GM18519 (cell line): ENCODE data around the gene STARD7.
A peak's percentile ranks its signal among the peaks of the same experiment; 100 is the strongest.
"Not testable (repeated sequence)": the region's sequence is repeated elsewhere in the genome, so short reads cannot be mapped to it uniquely, and the experiment has no call there.

Source experiments
- ATAC-seq: cut with Tn5 transposase; IDR thresholded peaks from one replicate; pipeline ENCODE4 v1.9.1; 2021; ENCODE audit warnings: mild to moderate bottlenecking, moderate library complexity; ENCODE audit not compliant: unreplicated experiment, low FRiP score

Gene STARD7

DNA sequence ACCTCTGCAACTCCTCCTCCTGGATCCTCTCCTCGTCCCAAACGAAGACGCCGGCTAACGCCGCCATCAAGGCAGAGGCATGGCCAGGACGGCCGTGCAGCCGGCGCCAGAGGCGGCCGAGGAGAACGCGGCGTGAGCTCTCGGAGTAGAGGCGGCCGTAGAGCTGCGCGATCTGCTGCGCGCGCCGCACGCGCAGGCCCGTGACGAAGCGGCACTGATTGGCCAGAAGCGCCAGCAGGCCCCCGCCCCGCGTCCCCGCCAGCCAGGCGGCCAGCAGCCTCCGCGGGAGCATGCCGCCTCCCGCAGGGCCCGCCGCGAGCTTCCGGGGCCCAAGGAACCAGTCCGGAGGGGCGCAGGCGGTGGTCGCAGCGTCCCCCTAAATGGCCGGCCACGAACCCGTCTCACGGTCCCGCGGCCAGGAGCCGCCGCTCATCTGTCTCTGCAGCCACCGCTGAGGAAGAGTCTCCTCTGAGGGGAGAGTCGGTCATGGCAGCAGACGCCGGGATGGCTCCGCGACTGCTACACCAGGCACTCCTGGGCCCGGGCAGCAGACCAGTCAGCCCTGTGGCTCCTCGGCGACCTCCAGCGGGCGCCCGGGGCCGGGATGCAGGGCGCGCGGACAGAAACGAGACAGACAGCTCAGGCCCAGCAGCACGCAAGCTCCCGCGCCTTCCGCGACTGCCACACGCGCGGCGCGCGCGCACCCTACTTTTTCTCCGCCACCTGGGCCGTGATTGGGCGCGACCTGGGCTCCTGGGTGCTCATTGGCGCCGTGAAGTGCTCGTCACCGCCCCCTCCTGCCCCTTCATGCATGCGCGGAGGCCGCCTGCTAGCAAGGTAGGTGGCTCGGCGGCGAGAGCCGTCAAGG is at the start of gene STARD7:
TSS of gene STARD7 (minus strand) at position 685 of the 868 bp plus-strand sequence. CDS start at position 292, 393 bp downstream.
- ATAC-seq, result peak; percentile 62

- not testable (repeated sequence) for ATAC-seq
Observed at GRCh38 chr2:96257744-96258143, 49.1 kb upstream of the STARD7 start.

- no peak for ATAC-seq
Observed at GRCh38 chr2:96256611-96257113, 48.0 kb upstream of the STARD7 start.

GRCh38 chr2:96254571-96254970 is 45.9 kb upstream of the STARD7 start:
- no peak for ATAC-seq

DNA sequence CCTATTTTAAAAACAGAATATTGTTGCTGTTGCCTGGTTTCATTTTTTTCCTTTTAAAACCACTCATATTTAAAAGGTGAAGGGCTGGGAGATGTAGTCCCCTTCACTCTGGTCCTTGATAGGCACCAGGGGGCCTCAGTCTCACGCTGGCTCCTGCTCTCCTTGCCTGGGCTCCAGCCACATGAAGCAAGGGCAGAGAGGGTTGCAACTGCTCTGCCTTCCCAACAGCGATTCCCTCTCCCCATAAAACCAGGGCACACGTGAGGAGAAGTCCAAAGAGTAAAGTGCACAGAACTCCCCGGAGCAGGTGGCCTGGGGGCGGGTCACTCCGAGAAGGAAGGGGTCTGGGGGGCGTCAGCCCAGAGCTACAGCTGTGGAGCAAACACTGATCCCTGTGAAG is 44.4 kb upstream of the STARD7 start:
- no peak for ATAC-seq

- no peak for ATAC-seq
Observed at GRCh38 chr2:96252526-96252925, 43.9 kb upstream of the STARD7 start.

DNA sequence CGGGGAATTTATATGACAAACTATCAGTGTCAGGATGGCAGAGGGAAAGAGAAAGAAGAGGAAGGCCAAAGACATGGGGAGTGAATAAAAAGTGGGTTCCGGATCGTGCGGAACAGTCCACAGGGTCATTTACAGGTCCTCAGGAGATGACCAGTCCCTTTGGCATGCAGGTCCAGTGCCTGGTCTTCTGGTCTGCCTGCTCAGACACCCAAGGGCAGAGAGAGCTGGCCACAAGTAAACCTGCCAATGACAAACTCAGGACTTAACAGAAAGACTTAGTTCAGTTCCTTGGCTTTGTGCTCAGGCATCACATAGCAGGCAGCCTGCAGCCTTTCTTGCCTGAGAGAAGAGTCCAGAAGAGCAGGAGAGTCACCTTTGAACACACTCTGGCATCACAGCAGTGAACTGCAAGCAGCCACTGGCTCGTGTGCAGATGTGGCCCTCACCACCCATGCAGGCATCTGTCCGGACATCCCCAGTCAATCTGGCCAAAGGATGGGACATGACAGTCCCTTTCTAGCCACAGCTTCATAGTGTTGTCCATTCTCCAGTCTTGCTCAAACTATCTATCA is 43.2 kb upstream of the STARD7 start:
- no peak for ATAC-seq

GRCh38 chr2:96250188-96250587 is 41.6 kb upstream of the STARD7 start:
- no peak for ATAC-seq

DNA sequence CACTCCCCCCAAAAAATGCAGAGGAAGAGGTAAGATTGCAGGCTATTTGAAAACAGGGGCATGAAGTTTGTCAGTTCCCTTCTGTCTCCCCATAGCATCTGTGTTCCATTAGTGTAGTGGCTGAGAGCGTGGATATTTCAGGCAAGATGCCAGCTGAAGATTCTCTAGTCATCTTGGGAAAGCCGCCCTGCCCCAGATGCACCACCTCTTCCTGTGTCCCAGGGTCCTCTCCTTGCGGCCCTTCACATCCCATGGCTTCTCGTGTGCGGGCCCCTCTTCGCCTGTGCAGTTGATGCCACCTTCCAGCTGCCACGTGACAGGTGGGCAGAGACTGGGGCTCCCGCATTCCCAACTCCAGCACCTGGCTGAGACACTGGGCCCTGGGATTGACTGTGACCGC is 41.0 kb upstream of the STARD7 start:
- ATAC-seq, result no peak

GRCh38 chr2:96248624-96249023 is 40.0 kb upstream of the STARD7 start:
- ATAC-seq, result no peak

DNA sequence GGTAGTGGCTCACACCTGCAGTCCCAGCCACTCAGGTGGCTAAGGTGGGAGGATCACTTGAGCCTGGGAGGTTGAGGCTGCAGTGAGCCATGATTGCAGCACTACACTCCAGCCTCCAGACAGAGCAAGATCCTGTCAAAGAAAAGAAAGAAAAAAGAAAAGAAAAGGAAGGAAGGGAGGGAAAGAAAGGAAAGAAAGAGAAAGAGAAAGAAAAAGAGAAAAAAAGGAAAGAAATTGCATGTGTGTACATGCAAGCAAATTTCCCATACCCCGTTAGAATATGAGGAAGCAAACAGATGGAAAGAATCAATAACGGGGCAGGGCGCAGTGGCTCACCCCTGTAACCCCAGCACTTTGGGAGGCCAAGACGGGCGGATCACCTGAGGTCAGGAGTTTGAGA is 39.3 kb upstream of the STARD7 start:
- ATAC-seq, result no peak

- no peak for ATAC-seq
Observed at GRCh38 chr2:96247009-96247408, 38.4 kb upstream of the STARD7 start.

GRCh38 chr2:96245609-96246390 is 37.2 kb upstream of the STARD7 start:
- no peak for ATAC-seq

GRCh38 chr2:96243843-96244242 is 35.2 kb upstream of the STARD7 start:
- no peak for ATAC-seq

GRCh38 chr2:96241900-96242611 is 33.4 kb upstream of the STARD7 start:
- peak; percentile 67 for ATAC-seq

- ATAC-seq, result no peak
Observed at GRCh38 chr2:96241227-96241626, 32.6 kb upstream of the STARD7 start.

DNA sequence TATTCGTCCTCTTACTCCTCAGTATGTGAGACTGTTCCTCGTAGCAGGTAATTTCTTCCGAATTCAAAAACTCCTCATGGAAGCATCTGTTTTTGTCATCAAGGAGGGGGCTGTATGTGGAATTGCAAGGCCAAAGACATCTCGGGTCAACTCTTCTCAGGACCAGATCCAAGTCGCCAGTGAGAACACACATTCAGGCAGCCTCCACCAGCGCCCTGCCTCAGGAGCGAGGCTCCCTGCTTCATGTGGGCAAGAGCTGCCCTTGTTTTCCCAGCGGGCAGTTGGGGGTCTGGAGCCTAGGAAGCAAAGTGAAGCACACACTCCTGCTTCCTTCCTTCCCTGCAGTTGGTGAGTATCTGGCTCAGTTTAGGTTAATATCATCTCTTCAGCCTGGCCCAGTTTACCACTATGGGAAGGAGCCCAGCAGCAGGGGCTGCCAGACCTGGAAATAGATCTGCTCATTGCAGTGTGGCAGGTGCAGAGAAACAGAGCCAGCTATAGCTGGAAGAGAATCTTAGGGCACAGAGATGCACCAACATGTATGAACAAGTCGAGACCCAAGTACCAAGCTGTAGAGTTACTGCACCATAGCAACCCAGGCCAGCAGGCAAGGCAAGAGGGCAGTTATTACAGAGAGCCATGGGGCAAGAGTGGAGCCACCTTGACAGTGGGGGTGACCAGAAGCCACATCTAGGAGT is 31.9 kb upstream of the STARD7 start:
- no peak for ATAC-seq

DNA sequence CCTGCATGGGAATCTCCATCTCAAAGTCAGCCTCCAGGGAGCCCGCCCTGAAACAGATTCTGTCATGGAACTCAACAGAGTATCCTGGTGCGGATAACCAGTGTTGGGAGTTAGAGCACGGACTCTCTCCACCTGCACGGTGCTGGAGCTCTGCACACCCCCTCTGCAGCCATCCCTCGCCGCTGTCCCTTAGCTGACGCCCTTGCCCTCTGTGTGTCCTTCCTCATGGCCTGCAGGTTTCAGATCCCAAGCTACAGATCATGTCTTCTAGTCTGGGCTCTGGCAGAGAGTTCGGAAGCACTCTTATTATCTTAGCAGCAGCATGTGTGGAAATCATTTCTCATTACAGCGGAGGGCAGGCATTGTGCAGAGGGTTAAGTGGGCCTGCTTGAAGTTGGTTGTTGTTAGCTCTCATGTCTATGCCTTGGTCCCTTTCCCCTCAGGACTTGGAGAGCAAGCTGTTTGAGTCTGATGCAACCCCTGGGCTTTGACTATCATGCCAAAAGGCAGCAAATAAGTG is 31.2 kb upstream of the STARD7 start:
- ATAC-seq, result no peak

GRCh38 chr2:96239091-96239490 is 30.5 kb upstream of the STARD7 start:
- no peak for ATAC-seq

- ATAC-seq, result no peak
Observed at GRCh38 chr2:96238266-96238665, 29.6 kb upstream of the STARD7 start.
